ENCODE data around the gene GOSR2. TPM values are rescaled to one million over a fixed set of nuclear protein-coding genes. Genes with fewer than 3 reads are reported as not detected.
"Not testable (repeated sequence)": the region's sequence is repeated elsewhere in the genome, so short reads cannot be mapped to it uniquely, and the experiment has no call there.

Gene GOSR2
- total RNA-seq, 1 donor from 2014 or later, result 62.2 TPM

GRCh38 chr17:46901291-46901690, 21.7 kb upstream of the GOSR2 start:
- DNase-seq, result no peak
- H3K36me3 Mint-ChIP-seq (ENCODE audit: low read depth), result no peaks in the 10 kb centered on the region
- peaks cover 5% of the 10 kb centered on the region for H3K4me1 Mint-ChIP-seq
- H3K9me3 Mint-ChIP-seq, result peaks cover 7% of the 10 kb centered on the region
- no peak overlapping the region for H3K27ac Mint-ChIP-seq
- no peak overlapping the region for H3K4me3 Mint-ChIP-seq
- peaks cover 8% of the 10 kb centered on the region for H3K27me3 Mint-ChIP-seq
- intact Hi-C loops (cut with micrococcal nuclease), result no loop called here

DNA sequence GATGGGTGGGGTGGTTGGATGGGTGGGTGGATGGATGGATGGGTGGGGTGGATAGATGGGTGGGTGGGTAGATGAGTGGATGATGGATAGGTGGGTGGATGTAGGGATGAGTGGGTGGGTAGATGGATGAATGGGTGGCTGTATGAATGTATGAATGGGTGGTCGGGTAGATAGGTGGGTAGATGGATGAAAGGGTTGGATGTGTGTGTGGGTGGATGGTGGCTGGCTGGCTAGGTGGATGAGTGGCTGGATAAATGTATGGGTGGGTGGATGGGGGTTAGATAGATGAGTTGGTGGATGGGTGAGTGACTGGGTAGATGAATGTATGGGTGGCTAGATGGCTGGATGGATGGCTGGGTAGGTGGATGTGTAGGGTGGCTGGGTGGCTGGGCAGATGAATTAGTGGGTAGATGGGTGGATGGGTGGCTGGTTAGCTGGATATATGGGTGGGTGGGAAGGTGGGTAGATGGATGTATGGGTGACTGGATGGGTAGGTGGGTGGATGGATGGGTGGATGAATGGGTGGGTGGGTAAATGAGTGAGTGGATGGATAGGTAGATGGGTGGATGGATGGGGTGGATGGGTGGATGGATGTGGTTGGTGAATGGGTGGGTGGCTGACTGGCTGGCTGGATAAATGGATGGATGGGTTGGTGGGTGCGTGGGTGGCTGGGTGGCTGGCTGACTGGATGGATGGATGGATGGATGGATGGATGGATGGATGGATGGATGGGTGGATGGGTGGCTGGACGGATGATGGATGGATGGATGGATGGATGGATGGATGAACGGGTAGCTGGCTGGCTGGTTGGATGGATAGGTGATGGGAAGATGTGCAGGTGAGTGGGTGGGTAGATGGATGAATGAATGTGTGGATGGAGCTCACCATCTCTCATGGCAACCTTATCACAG, 18.9 kb upstream of the GOSR2 start:
- peaks cover 8% of the 10 kb centered on the region for H3K27me3 Mint-ChIP-seq
- intact Hi-C loops (cut with micrococcal nuclease), result no loop called here

GRCh38 chr17:46908068-46908737, 14.8 kb upstream of the GOSR2 start:
- Mint-ChIP-seq H3K4me1 (peaks cover 5% of the 10 kb centered on the region), H3K9me3 (peaks cover 7% of the 10 kb centered on the region)

More for the DNA sequence above, 18.9 kb upstream of the GOSR2 start:
- Mint-ChIP-seq H3K36me3 (ENCODE audit: low read depth) (no peaks in the 10 kb centered on the region), H3K4me3 (no peak overlapping the region), H3K9me3 (peaks cover 7% of the 10 kb centered on the region), H3K27ac (no peak overlapping the region), H3K4me1 (peaks cover 5% of the 10 kb centered on the region)
- no peak for DNase-seq

DNA sequence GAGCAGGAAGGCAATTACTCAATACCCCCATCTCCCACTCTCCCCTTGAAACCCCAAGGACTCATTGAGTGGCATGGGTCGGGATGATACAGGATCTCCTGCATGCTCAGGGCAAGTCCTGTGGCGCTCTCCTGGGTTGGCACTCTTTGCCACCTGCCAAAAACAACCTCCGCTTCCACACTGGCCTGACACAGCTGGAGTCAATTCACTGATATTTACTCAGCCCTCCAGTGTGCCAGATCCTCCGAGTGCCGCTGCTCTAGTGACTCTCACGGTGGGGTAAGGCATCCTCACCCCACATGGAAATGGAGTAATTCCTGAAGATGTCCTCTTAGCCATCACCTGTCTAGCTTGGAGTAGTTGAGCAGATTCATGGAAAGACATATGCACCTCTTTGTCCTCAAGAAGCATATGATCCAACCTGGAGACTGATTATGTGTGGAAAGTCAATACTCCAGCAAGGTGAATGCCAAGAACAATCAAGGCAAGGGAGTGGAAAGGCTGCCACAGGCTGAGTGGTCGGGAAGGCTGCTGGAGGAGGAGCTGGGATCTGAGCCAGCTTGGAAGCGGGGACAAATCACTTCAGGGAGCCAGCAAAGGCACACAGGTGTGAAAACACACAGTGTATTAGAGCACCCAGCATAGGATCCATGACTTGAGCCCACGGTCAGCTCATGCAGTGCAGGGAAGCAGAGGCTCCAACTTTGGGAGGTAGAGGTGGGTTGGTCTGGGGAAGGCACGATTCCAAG, 12.6 kb upstream of the GOSR2 start:
- peaks cover 2% of the 10 kb centered on the region for H3K27me3 Mint-ChIP-seq
- no peak for DNase-seq
- no peak overlapping the region for H3K27ac Mint-ChIP-seq
- H3K4me3 Mint-ChIP-seq, result no peak overlapping the region
- no peaks in the 10 kb centered on the region for H3K9me3 Mint-ChIP-seq
- H3K36me3 Mint-ChIP-seq (ENCODE audit: low read depth), result no peaks in the 10 kb centered on the region
- H3K4me1 Mint-ChIP-seq, result peaks cover 3% of the 10 kb centered on the region
- intact Hi-C loops (cut with micrococcal nuclease), result no loop called here

More at GRCh38 chr17:46908068-46908737, 14.8 kb upstream of the GOSR2 start:
- Mint-ChIP-seq H3K36me3 (ENCODE audit: low read depth) (no peaks in the 10 kb centered on the region), H3K27me3 (peaks cover 4% of the 10 kb centered on the region), H3K4me3 (no peak overlapping the region), H3K27ac (no peak overlapping the region)
- intact Hi-C loops (cut with micrococcal nuclease), result no loop called here
- DNase-seq, result no peak

DNA sequence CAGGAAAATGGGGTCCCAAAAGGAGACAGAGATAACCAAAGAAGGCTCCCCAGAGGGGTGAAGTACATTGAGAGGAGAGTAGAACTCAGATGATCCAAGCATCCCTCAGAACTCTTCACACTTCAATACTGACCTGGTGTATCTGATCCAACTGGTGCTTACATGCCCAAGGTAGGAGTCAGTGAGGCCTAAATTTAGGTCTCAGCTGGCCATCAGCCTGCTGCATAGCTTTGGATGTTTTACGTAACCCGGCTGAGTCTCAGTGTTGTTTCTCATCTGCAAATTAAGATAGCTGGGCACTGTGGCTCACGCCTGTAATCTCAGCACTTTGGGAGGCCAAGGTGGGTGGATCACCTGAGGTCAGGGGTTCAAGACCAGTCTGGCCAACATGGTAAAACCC, 11.6 kb upstream of the GOSR2 start:
- peaks cover 2% of the 10 kb centered on the region for H3K27me3 Mint-ChIP-seq
- intact Hi-C loops (cut with micrococcal nuclease), result no loop called here
- no peak overlapping the region for H3K27ac Mint-ChIP-seq

DNA sequence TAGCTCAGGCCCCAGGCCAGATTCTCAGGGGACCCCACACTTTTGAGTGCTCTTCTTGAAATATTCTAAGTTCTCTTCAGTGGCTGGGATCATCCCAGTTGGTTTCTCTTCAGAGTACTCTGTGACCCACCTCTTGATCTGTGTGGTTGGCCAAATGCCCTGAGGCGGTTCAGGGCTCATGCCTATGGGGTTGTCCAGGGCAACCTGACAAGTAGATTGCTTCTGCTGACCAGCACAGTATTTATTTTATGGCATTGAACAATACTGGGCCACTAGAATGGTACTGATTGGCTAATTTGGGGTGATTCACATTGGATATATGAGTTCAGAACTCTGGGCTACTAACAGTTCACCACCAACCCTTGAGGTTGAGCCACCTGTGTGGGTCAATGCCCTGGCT, 7.4 kb upstream of the GOSR2 start:
- intact Hi-C loops (cut with micrococcal nuclease), result no loop called here
- Mint-ChIP-seq H3K4me1 (no peaks in the 10 kb centered on the region), H3K9me3 (no peaks in the 10 kb centered on the region), H3K36me3 (ENCODE audit: low read depth) (no peaks in the 10 kb centered on the region), H3K27ac (no peak overlapping the region), H3K4me3 (no peak overlapping the region), H3K27me3 (peaks cover 4% of the 10 kb centered on the region)
- DNase-seq, result no peak

More for the DNA sequence above, 11.6 kb upstream of the GOSR2 start:
- no peaks in the 10 kb centered on the region for H3K36me3 Mint-ChIP-seq (ENCODE audit: low read depth)
- no peak for DNase-seq
- H3K4me1 Mint-ChIP-seq, result no peaks in the 10 kb centered on the region
- H3K9me3 Mint-ChIP-seq, result no peaks in the 10 kb centered on the region
- no peak overlapping the region for H3K4me3 Mint-ChIP-seq

- intact Hi-C loops (cut with micrococcal nuclease), result no loop called here
- DNase-seq, result no peak
- H3K9me3 Mint-ChIP-seq, result no peaks in the 10 kb centered on the region
- no peak overlapping the region for H3K4me3 Mint-ChIP-seq
- no peaks in the 10 kb centered on the region for H3K36me3 Mint-ChIP-seq (ENCODE audit: low read depth)
- H3K4me1 Mint-ChIP-seq, result no peaks in the 10 kb centered on the region
- H3K27ac Mint-ChIP-seq, result no peak overlapping the region
- peaks cover 4% of the 10 kb centered on the region for H3K27me3 Mint-ChIP-seq
Observed at GRCh38 chr17:46916211-46916610, 6.7 kb upstream of the GOSR2 start.

GRCh38 chr17:46916623-46917022, 6.3 kb upstream of the GOSR2 start:
- no peaks in the 10 kb centered on the region for H3K36me3 Mint-ChIP-seq (ENCODE audit: low read depth)
- no peaks in the 10 kb centered on the region for H3K4me1 Mint-ChIP-seq
- no peak for DNase-seq
- peaks cover 4% of the 10 kb centered on the region for H3K27me3 Mint-ChIP-seq
- H3K9me3 Mint-ChIP-seq, result no peaks in the 10 kb centered on the region
- H3K27ac Mint-ChIP-seq, result no peak overlapping the region
- no peak overlapping the region for H3K4me3 Mint-ChIP-seq
- intact Hi-C loops (cut with micrococcal nuclease), result no loop called here

GRCh38 chr17:46917041-46917440, 5.9 kb upstream of the GOSR2 start:
- Mint-ChIP-seq H3K4me3 (no peak overlapping the region), H3K27ac (no peak overlapping the region), H3K27me3 (peaks cover 2% of the 10 kb centered on the region), H3K4me1 (peaks cover 1% of the 10 kb centered on the region), H3K36me3 (ENCODE audit: low read depth) (no peaks in the 10 kb centered on the region), H3K9me3 (no peaks in the 10 kb centered on the region)
- intact Hi-C loops (cut with micrococcal nuclease), result no loop called here
- no peak for DNase-seq

GRCh38 chr17:46917516-46917915, 5.4 kb upstream of the GOSR2 start:
- peaks cover 2% of the 10 kb centered on the region for H3K27me3 Mint-ChIP-seq
- intact Hi-C loops (cut with micrococcal nuclease), result no loop called here
- H3K36me3 Mint-ChIP-seq (ENCODE audit: low read depth), result no peaks in the 10 kb centered on the region
- H3K4me1 Mint-ChIP-seq, result peaks cover 2% of the 10 kb centered on the region
- no peak overlapping the region for H3K27ac Mint-ChIP-seq
- H3K9me3 Mint-ChIP-seq, result no peaks in the 10 kb centered on the region
- no peak for DNase-seq
- no peak overlapping the region for H3K4me3 Mint-ChIP-seq

GRCh38 chr17:46921962-46922361, 998 bp upstream of the GOSR2 start:
- intact Hi-C loops (cut with micrococcal nuclease), result loop anchor here (5.0 kb wide), 1 partner anchor 730 kb away; the partner anchor contains the start of gene KANSL1
- not testable (repeated sequence) for H3K36me3 Mint-ChIP-seq (ENCODE audit: low read depth); H3K27me3 Mint-ChIP-seq; DNase-seq; H3K9me3 Mint-ChIP-seq
- Mint-ChIP-seq H3K4me3 (peak overlapping the region; percentile 87), H3K4me1 (peaks cover 25% of the 10 kb centered on the region), H3K27ac (peak overlapping the region; percentile 67)

GRCh38 chr17:46922487-46922803, 515 bp upstream of the GOSR2 start:
- Mint-ChIP-seq H3K9me3 (no peaks in the 10 kb centered on the region), H3K27me3 (peaks cover 2% of the 10 kb centered on the region), H3K36me3 (ENCODE audit: low read depth) (peaks cover 13% of the 10 kb centered on the region), H3K4me3 (peak overlapping the region; percentile 87), H3K4me1 (peaks cover 30% of the 10 kb centered on the region), H3K27ac (peak overlapping the region; percentile 100)
- DNase-seq, result no peak
- intact Hi-C loops (cut with micrococcal nuclease), result loop anchor here (5.0 kb wide), 1 partner anchor 730 kb away; the partner anchor contains the start of gene KANSL1

GRCh38 chr17:46925185-46925868, 2.4 kb downstream of the GOSR2 start:
- H3K36me3 Mint-ChIP-seq (ENCODE audit: low read depth), result peaks cover 20% of the 10 kb centered on the region
- no peak overlapping the region for H3K27ac Mint-ChIP-seq
- H3K4me3 Mint-ChIP-seq, result peak overlapping the region; percentile 42

More at GRCh38 chr17:46925185-46925868, 2.4 kb downstream of the GOSR2 start:
- H3K27me3 Mint-ChIP-seq, result no peaks in the 10 kb centered on the region
- H3K4me1 Mint-ChIP-seq, result peaks cover 38% of the 10 kb centered on the region
- DNase-seq, result no peak
- H3K9me3 Mint-ChIP-seq, result no peaks in the 10 kb centered on the region
- intact Hi-C loops (cut with micrococcal nuclease), result loop anchor here (5.0 kb wide), 1 partner anchor 697 kb away; no protein-coding TSS in a partner anchor

All from activated CD4-positive, alpha-beta T cell treated with anti-CD3 and anti-CD28 coated beads, Interleukin-2, amount 10 ng/mL, durations not matched to agents 24 days and 14 days (primary cell).